Natural killer cell (primary cell): Measurements from ENCODE around the gene TRAF3IP3. TPM values are rescaled to one million over a fixed set of nuclear protein-coding genes. Genes with fewer than 3 reads are reported as not detected.

ENCODE experiments used
- ATAC-seq, 3 donors: fragments of 150-1000 bp in 2 of 3; fragments of 200-7000 bp in 1 of 3; cut with Tn5 transposase; 1 replicate in 1 of 3; 2 replicates in 2 of 3; pipeline ENCODE4 v1.10.0; 2021; ENCODE audit warnings: mild to moderate bottlenecking in 2 of 3, moderate library complexity in 2 of 3
- DNase-seq, 2 donors: peaks; one replicate each; pipeline versions ENCODE4 v3.0.0 to v3.0.0-alpha.2; 2013 to 2021; ENCODE audit warnings: mixed read lengths in 1 of 2
- H3K27ac ChIP-seq: one replicate; pipeline ENCODE4 v1.5.1; 2013; ENCODE audit warnings: mild to moderate bottlenecking, low read length
- H3K27me3 ChIP-seq: one replicate; pipeline ENCODE4 v1.6.1; 2013; ENCODE audit warnings: low read length; ENCODE audit not compliant: control insufficient read depth, insufficient read depth
- H3K36me3 ChIP-seq: one replicate; pipeline ENCODE4 v1.6.1; 2013; ENCODE audit warnings: low read length; ENCODE audit not compliant: control insufficient read depth, insufficient read depth
- H3K4me1 ChIP-seq: one replicate; pipeline ENCODE4 v1.6.1; 2013; ENCODE audit warnings: low read length; ENCODE audit not compliant: control insufficient read depth, insufficient read depth
- H3K4me3 ChIP-seq: one replicate; pipeline ENCODE4 v1.5.1; 2013; ENCODE audit warnings: low read length
- H3K9me3 ChIP-seq: one replicate; pipeline ENCODE4 v1.6.1; 2013; ENCODE audit warnings: low read length; ENCODE audit not compliant: control insufficient read depth, insufficient read depth
- H3K27ac Mint-ChIP-seq, 2 donors: one replicate each; pipeline ENCODE4 v1.8.0; 2022; ENCODE audit warnings: mild to moderate bottlenecking in 2 of 2, mixed read lengths in 2 of 2, moderate library complexity in 1 of 2
- H3K27me3 Mint-ChIP-seq, 2 donors: one replicate each; pipeline ENCODE4 v1.8.0; 2022; ENCODE audit warnings: low read depth in 2 of 2, mixed read lengths in 2 of 2
- H3K36me3 Mint-ChIP-seq: one replicate; pipeline ENCODE4 v1.8.0; 2022; ENCODE audit warnings: mixed read lengths
- H3K4me1 Mint-ChIP-seq, 2 donors: one replicate each; pipeline ENCODE4 v1.8.0; 2022; ENCODE audit warnings: mixed read lengths in 2 of 2
- H3K4me3 Mint-ChIP-seq: one replicate; pipeline ENCODE4 v1.8.0; 2022; ENCODE audit warnings: mild to moderate bottlenecking, moderate library complexity, mixed read lengths
- H3K9me3 Mint-ChIP-seq, 2 donors: one replicate each; pipeline ENCODE4 v1.8.0; 2022; ENCODE audit warnings: mixed read lengths in 2 of 2
- CTCF ChIP-seq: fragments of 200-600 bp; IDR thresholded peaks from one replicate; pipeline ENCODE4 v1.8.0; 2022; ENCODE audit warnings: antibody characterized with exemption
- WGBS: methylation state at CpG from one replicate; pipeline ENCODE4 v1.1.7; 2013; ENCODE audit warnings: missing lambda C conversion rate; ENCODE audit not compliant: insufficient coverage; 5-methylcytosine and 5-hydroxymethylcytosine counted together
- intact Hi-C: fragments of 100-400 bp; cut with micrococcal nuclease; formaldehyde crosslinking; loops from one replicate; pipeline ENCODE4 v1.14.2; 2022
- total RNA-seq, 4 donors: library from RNA; stranded (reverse); fragments of 120-200 nt in 1 of 4; gene quantifications; one replicate each; pipeline versions ENCODE4 v1.2.3 to v1.2.4, GENCODE V29; 2013 to 2022

Gene TRAF3IP3
- total RNA-seq, 3 donors from 2014 or later (not counting 1 experiment from before 2014, with no cell fraction given) = 273 to 354 (median 287) TPM

DNA sequence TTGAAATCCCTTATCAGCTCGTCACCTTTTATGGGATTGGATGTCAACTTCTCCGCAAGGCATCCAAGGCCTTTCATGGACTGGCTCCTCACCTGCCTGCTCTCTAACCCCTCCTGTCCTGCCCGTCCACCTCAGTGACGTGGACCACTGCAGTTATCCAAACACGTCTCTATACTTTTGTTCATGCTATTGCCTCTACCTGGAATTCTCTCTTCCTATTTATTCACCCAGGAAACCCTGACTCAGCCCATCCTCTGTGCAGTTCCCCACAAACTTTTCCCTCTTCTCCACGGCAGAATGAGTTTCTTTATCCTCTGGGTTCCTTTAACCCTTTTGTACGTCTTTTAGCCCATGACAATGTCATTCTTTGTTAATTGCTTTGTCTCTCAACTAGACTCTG lies 66.9 kb downstream of the TRAF3IP3 start:
- no peak overlapping the region for H3K27ac Mint-ChIP-seq
- no peak for ATAC-seq
- no peak overlapping the region for H3K4me3 Mint-ChIP-seq

GRCh38 chr1:209823143-209824041 lies 67.5 kb downstream of the TRAF3IP3 start:
- 50% methylated on average over 10 of the region's 12 CpGs for WGBS
- no peak overlapping the region for H3K27ac Mint-ChIP-seq
- intact Hi-C loops = no loop called here
- Histone ChIP-seq H3K36me3 (no peaks in the 10 kb centered on the region), H3K27ac (no peak overlapping the region), H3K4me1 (peaks cover 8% of the 10 kb centered on the region), H3K4me3 (no peak overlapping the region), H3K27me3 (peaks cover 11% of the 10 kb centered on the region), H3K9me3 (no peaks in the 10 kb centered on the region)
- no peaks in the 10 kb centered on the region for H3K36me3 Mint-ChIP-seq
- TF ChIP-seq CTCF = peak; percentile 86
- H3K4me1 Mint-ChIP-seq = peaks cover 20 to 24% of the 10 kb centered on the region in 2 donors
- no peaks in the 10 kb centered on the region for H3K9me3 Mint-ChIP-seq
- H3K27me3 Mint-ChIP-seq = peaks cover 22 to 35% of the 10 kb centered on the region in 2 donors
- peak in 1 of 2 donors; percentile 82 for DNase-seq
- ATAC-seq = peak in 2 of 3 donors; percentile 21 to 25
- no peak overlapping the region for H3K4me3 Mint-ChIP-seq

More for the DNA sequence above, 66.9 kb downstream of the TRAF3IP3 start:
- H3K27me3 Mint-ChIP-seq = peaks cover 22 to 35% of the 10 kb centered on the region in 2 donors
- no peak for TF ChIP-seq CTCF
- H3K9me3 Mint-ChIP-seq = no peaks in the 10 kb centered on the region
- DNase-seq = no peak
- Histone ChIP-seq H3K27ac (no peak overlapping the region), H3K4me1 (peaks cover 7% of the 10 kb centered on the region), H3K36me3 (no peaks in the 10 kb centered on the region), H3K9me3 (no peaks in the 10 kb centered on the region), H3K27me3 (peaks cover 12% of the 10 kb centered on the region), H3K4me3 (no peak overlapping the region)
- intact Hi-C loops = no loop called here
- H3K36me3 Mint-ChIP-seq = no peaks in the 10 kb centered on the region
- WGBS = 76% methylated on average over 7 of the region's 7 CpGs
- peaks cover 18 to 22% of the 10 kb centered on the region in 2 donors for H3K4me1 Mint-ChIP-seq

- H3K36me3 Mint-ChIP-seq = no peaks in the 10 kb centered on the region
- H3K9me3 Mint-ChIP-seq = no peaks in the 10 kb centered on the region
- Histone ChIP-seq H3K27ac (no peak overlapping the region), H3K36me3 (peaks cover under 1% of the 10 kb centered on the region), H3K4me3 (no peak overlapping the region), H3K4me1 (peaks cover 19% of the 10 kb centered on the region), H3K27me3 (peaks cover 6% of the 10 kb centered on the region), H3K9me3 (no peaks in the 10 kb centered on the region)
- TF ChIP-seq CTCF = no peak
- peaks cover 12 to 17% of the 10 kb centered on the region in 2 donors for H3K27me3 Mint-ChIP-seq
- peaks cover 24 to 37% of the 10 kb centered on the region in 2 donors for H3K4me1 Mint-ChIP-seq
- no peak overlapping the region for H3K4me3 Mint-ChIP-seq
- H3K27ac Mint-ChIP-seq = no peak overlapping the region
- DNase-seq = no peak
- WGBS = 84% methylated on average over 11 of the region's 11 CpGs
- intact Hi-C loops = no loop called here
- ATAC-seq = no peak
Observed at GRCh38 chr1:209825591-209826434, 70.0 kb downstream of the TRAF3IP3 start.
